GM18505 (cell line): ENCODE results near the gene ZBTB7C.

Experiments
- ATAC-seq: cut with Tn5 transposase; IDR thresholded peaks from one replicate; pipeline ENCODE4 v1.9.1; 2021; ENCODE audit not compliant: unreplicated experiment
- POLR2A ChIP-seq: IDR thresholded peaks from 4 replicates; pipeline ENCODE4 v1.6.1; 2011; ENCODE audit warnings: borderline replicate concordance; ENCODE audit not compliant: insufficient read depth, insufficient read length; ENCODE audit errors: extremely low read depth

Gene ZBTB7C

GRCh38 chr18:48409591-48410094 is 460 bp upstream of the ZBTB7C start:
- no peak for TF ChIP-seq POLR2A
- no peak for ATAC-seq

GRCh38 chr18:48408111-48408726 is 964 bp downstream of the ZBTB7C start:
- no peak for TF ChIP-seq POLR2A
- ATAC-seq: no peak

- no peak for TF ChIP-seq POLR2A
- no peak for ATAC-seq
Measured at GRCh38 chr18:48407358-48407757, 1.8 kb downstream of the ZBTB7C start.

GRCh38 chr18:48405978-48406377 is 3.2 kb downstream of the ZBTB7C start:
- no peak for ATAC-seq
- TF ChIP-seq POLR2A: no peak

- TF ChIP-seq POLR2A: no peak
- ATAC-seq: no peak
Measured at GRCh38 chr18:48404716-48405507, 4.3 kb downstream of the ZBTB7C start.

- no peak for TF ChIP-seq POLR2A
- ATAC-seq: no peak
Measured at GRCh38 chr18:48402953-48403352, 6.2 kb downstream of the ZBTB7C start.

- ATAC-seq: no peak
- no peak for TF ChIP-seq POLR2A
Measured at GRCh38 chr18:48399303-48400075, 9.7 kb downstream of the ZBTB7C start.

- no peak for TF ChIP-seq POLR2A
- no peak for ATAC-seq
Measured at GRCh38 chr18:48398074-48398473, 11.1 kb downstream of the ZBTB7C start.

- no peak for ATAC-seq
- TF ChIP-seq POLR2A: no peak
Measured at GRCh38 chr18:48397021-48397420, 12.2 kb downstream of the ZBTB7C start.

GRCh38 chr18:48396561-48396960 is 12.6 kb downstream of the ZBTB7C start:
- TF ChIP-seq POLR2A: no peak
- no peak for ATAC-seq

- ATAC-seq: no peak
- TF ChIP-seq POLR2A: no peak
Measured at GRCh38 chr18:48395646-48396045, 13.5 kb downstream of the ZBTB7C start.

- no peak for ATAC-seq
Measured at GRCh38 chr18:48394176-48394575, 15.0 kb downstream of the ZBTB7C start.

GRCh38 chr18:48393776-48394175 is 15.4 kb downstream of the ZBTB7C start:
- ATAC-seq: no peak
- no peak for TF ChIP-seq POLR2A

More at GRCh38 chr18:48394176-48394575, 15.0 kb downstream of the ZBTB7C start:
- TF ChIP-seq POLR2A: no peak

- no peak for ATAC-seq
- no peak for TF ChIP-seq POLR2A
Measured at GRCh38 chr18:48393170-48393569, 16.0 kb downstream of the ZBTB7C start.

- ATAC-seq: no peak
Measured at GRCh38 chr18:48392268-48392667, 16.9 kb downstream of the ZBTB7C start.

More at GRCh38 chr18:48392268-48392667, 16.9 kb downstream of the ZBTB7C start:
- no peak for TF ChIP-seq POLR2A
